WERI-Rb-1 (cell line): ENCODE results near the gene NMNAT1.
"Not testable (repeated sequence)": the region's sequence is repeated elsewhere in the genome, so short reads cannot be mapped to it uniquely, and the experiment has no call there.

Experiments used
- DNase-seq: peaks from one replicate; pipeline ENCODE4 v3.0.0-alpha.2; 2020
- H3K27ac ChIP-seq: fragments of 250-450 bp; sonication (Bioruptor Pico); 2 replicates; pipeline ENCODE4 v1.5.1; 2020; ENCODE audit warnings: mild to moderate bottlenecking, moderate library complexity
- H3K27me3 ChIP-seq: fragments of 250-450 bp; sonication (Bioruptor Pico); 2 replicates; pipeline ENCODE4 v1.5.1; 2021; ENCODE audit warnings: mild to moderate bottlenecking, low read depth, moderate library complexity; ENCODE audit not compliant: insufficient read depth, severe bottlenecking
- H3K36me3 ChIP-seq: fragments of 250-450 bp; sonication (Bioruptor Pico); 2 replicates; pipeline ENCODE4 v1.5.1; 2020; ENCODE audit warnings: mild to moderate bottlenecking, moderate library complexity
- H3K4me3 ChIP-seq: 2 replicates; pipeline ENCODE4 v1.5.1; 2011; ENCODE audit warnings: low read depth, mild to moderate bottlenecking, control low read depth, low read length
- H3K9me3 ChIP-seq: fragments of 250-450 bp; sonication (Bioruptor Pico); 2 replicates; pipeline ENCODE4 v1.5.1; 2021; ENCODE audit warnings: mild to moderate bottlenecking, moderate library complexity; ENCODE audit not compliant: severe bottlenecking
- CTCF ChIP-seq: IDR thresholded peaks from 2 replicates; pipeline ENCODE4 v1.5.1; 2011; ENCODE audit warnings: low read depth, mild to moderate bottlenecking, control low read depth, inconsistent platforms, low read length

The NMNAT1 gene

GRCh38 chr1:9993561-9994075 is 50.3 kb downstream of the NMNAT1 start:
- H3K27me3 ChIP-seq, result no peaks in the 10 kb centered on the region
- no peaks in the 10 kb centered on the region for H3K9me3 ChIP-seq
- H3K27ac ChIP-seq, result no peak overlapping the region
- DNase-seq, result no peak
- no peak overlapping the region for H3K4me3 ChIP-seq
- no peaks in the 10 kb centered on the region for H3K36me3 ChIP-seq
- no peak for TF ChIP-seq CTCF

GRCh38 chr1:9996624-9997582 is 53.6 kb downstream of the NMNAT1 start, which contains the start of gene RBP7:
TSS of gene RBP7 (plus strand) at chr1:9997228. CDS start at chr1:9997259, 31 bp downstream.
- no peak for TF ChIP-seq CTCF

GRCh38 chr1:10001016-10001665 is 57.9 kb downstream of the NMNAT1 start:
- DNase-seq, result no peak
- H3K4me3 ChIP-seq, result no peak overlapping the region
- H3K9me3 ChIP-seq, result no peaks in the 10 kb centered on the region
- H3K27me3 ChIP-seq, result no peaks in the 10 kb centered on the region
- H3K36me3 ChIP-seq, result no peaks in the 10 kb centered on the region
- no peak for TF ChIP-seq CTCF
- no peak overlapping the region for H3K27ac ChIP-seq

More at GRCh38 chr1:9996624-9997582, 53.6 kb downstream of the NMNAT1 start, which contains the start of gene RBP7:
- no peak within 1 kb of the TSS for H3K27ac ChIP-seq
- no peaks in the 10 kb centered on the region for H3K27me3 ChIP-seq
- no peaks in the 10 kb centered on the region for H3K36me3 ChIP-seq
- peak; percentile 37 for DNase-seq
- peak within 1 kb of the TSS; percentile 53 for H3K4me3 ChIP-seq
- H3K9me3 ChIP-seq, result no peaks in the 10 kb centered on the region

- not testable (repeated sequence) for H3K9me3 ChIP-seq, DNase-seq, H3K36me3 ChIP-seq, H3K4me3 ChIP-seq, H3K27me3 ChIP-seq, H3K27ac ChIP-seq
Observed at GRCh38 chr1:10005248-10005647, 62.0 kb downstream of the NMNAT1 start.

GRCh38 chr1:10007169-10007568 is 63.9 kb downstream of the NMNAT1 start:
- DNase-seq, result no peak

More at GRCh38 chr1:10007169-10007568, 63.9 kb downstream of the NMNAT1 start:
- Histone ChIP-seq H3K4me3 (no peak overlapping the region), H3K27ac (no peak overlapping the region), H3K9me3 (no peaks in the 10 kb centered on the region), H3K27me3 (no peaks in the 10 kb centered on the region), H3K36me3 (no peaks in the 10 kb centered on the region; the same call in 1 of the 2 replicates)
- no peak for TF ChIP-seq CTCF
